GM18520 (cell line): Measurements from ENCODE around the gene DAPK2.

Source experiments
- ATAC-seq: cut with Tn5 transposase; IDR thresholded peaks from one replicate; pipeline ENCODE4 v1.9.1; 2021; ENCODE audit not compliant: unreplicated experiment

DAPK2 gene

DNA sequence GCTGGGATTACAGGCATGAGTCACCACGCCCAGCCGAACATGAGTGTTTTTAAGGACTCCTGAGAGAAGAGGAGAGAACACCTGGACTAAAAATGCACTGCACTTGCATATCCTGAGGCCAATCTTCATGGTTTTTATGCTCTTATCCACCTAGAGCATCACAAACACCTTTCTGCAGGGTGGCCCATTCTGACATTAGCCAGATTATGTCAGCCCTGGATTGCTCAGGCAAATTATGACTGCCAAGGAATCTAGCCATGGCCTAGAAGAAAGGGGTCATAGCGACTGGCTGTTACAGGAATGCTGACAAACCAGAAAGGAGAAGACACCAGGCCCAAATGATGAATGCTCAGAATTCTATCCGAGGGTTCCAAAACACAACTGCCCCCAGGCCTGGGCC lies 171.7 kb downstream of the DAPK2 start:
- ATAC-seq, result no peak

GRCh38 chr15:63872759-63873510 lies 173.3 kb downstream of the DAPK2 start:
- no peak for ATAC-seq

DNA sequence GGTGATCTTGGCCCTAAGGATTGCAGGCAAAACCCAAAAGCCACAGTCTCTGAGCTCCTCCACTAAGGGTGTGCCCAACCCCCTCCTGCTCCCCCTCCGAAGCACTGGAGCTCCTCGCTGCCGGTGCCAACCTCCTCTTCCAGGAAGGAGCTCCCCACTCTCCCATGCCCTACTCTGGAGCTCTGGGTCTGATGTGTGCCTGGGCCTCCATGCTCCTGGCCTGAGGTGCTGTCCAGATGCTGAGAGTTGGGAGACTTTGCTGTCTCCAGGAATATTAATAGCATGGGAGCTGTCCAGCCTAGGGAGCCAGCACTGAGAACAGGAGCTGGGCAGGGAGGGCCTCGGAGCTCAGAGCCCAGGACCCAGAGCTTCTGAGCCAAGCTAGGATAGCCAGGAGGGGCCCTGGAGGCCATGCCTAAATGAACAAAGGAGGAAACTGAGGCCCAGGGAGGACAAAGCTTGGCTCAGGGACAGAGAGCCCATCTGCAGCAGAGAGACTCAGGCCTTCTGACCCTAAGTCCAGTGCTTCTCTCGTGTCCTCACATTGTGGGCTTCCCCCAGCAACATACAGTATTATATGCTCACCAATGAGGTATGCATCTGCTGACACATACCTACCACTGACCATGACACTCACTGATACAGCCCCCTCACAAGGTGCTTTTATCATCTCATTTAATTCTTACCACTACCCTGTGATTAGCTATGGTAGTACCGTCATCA lies 175.6 kb downstream of the DAPK2 start:
- ATAC-seq, result no peak

- ATAC-seq, result no peak
Observed at GRCh38 chr15:63870043-63870394, 176.3 kb downstream of the DAPK2 start.

DNA sequence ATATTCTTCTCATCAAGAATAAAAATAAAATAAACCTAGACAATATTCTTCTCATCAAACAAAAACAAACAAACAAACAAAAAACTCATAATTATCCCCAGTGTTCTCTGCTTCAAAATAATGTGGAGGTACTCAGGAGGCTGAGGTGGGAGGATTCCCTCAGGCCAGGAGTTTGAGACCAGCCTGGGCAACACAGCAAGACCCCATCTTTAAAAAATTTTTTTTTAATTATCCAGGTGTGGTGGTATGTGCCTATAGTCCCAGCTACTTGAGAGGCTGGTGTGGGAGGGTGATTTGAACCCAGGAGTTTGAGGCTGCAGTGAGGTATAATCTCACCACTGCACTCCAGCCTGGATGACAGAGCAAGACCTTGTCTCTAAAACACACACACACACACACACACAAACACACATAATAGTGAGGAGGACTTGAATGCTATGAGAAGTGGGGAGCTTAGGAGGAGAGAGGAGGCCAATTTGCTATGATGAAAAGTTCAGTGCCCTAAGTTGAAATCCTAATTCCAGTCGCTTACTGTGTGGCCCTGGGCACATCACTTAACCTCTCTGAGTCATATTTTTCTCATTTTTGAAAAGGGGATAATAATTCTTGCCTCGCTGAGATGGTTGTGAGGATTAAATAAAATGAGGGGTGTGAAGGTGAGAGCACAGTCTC lies 176.8 kb downstream of the DAPK2 start:
- no peak for ATAC-seq

GRCh38 chr15:63864186-63864585 lies 182.1 kb downstream of the DAPK2 start:
- ATAC-seq, result no peak

- ATAC-seq, result no peak
Observed at GRCh38 chr15:63861946-63862517, 184.3 kb downstream of the DAPK2 start.

DNA sequence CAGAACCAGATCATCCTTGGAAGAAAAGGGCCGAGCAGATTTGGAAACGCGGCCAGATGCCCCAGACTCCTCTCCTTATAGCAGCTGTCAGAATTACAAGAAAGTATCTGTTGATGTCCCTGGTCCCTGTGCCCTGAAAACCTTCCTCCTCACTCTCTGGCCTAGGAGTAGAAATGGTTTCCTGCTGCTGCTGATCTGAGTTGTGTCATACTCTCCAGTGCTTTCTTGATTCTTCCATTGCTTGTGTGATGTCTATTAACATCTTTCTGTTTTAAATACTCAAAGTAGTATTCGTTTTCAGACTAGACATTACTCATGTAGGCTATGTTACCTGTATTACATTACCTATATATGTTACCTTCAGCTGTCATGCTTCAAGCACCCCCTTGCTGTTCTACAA lies 185.7 kb downstream of the DAPK2 start:
- ATAC-seq, result no peak

- ATAC-seq, result no peak
Observed at GRCh38 chr15:63860155-63860554, 186.1 kb downstream of the DAPK2 start.

DNA sequence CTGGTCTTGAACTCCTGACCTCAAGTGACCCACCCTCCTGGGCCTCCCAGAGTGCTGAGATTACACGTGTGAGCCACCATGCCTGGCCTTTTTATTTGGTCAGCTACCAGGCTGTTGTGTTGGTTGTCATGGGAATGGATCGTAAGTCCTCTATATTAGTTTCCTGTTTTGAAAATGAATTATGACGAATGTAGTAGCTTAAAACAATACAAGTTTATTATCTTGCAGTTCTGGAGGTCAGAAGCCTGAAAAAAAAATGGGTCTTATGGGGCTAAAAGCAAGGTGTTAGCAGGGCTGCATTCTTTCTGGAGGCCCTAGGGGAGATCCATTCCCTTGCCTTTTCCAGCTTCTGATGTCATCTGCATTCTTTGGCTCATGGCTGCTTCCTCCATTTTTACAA lies 187.4 kb downstream of the DAPK2 start:
- ATAC-seq, result no peak

GRCh38 chr15:63858448-63858847 lies 187.8 kb downstream of the DAPK2 start:
- ATAC-seq, result no peak

DNA sequence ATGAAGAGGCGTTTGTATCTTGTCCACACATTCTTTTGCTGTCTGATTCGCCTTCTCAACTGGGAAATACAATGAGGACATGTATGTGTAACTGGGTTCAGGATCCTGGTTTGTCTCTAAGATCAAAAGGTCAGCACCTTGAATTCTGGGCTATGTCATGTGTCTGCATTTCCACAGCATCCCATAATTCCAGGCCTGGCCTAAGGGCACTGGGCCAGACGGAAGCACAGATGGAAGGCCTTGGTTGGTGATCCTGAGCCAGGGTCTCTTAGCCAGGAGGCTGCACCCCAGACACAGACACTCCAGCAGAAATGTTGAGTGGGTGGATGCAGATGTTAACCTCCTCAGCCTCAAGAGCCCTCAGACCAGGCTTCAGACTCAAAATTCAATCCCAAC lies 188.8 kb downstream of the DAPK2 start:
- no peak for ATAC-seq
